Loucy (cell line): ENCODE measurements around the gene DMAP1.

Experiments used
- EZH2phosphoT487 ChIP-seq: fragments of 200-600 bp; IDR thresholded peaks from 2 replicates; pipeline ENCODE4 v1.6.1; 2018; ENCODE audit warnings: antibody characterized with exemption, mild to moderate bottlenecking, moderate library complexity, borderline replicate concordance
- TF ChIP-seq, protein P1 (sequence below): fragments of 200-600 bp; sonication (generic); conservative IDR thresholded peaks from 2 replicates; pipeline ENCODE4 v1.5.1; 2014; ENCODE audit warnings: mild to moderate bottlenecking, antibody characterized with exemption, low read length

DNA sequence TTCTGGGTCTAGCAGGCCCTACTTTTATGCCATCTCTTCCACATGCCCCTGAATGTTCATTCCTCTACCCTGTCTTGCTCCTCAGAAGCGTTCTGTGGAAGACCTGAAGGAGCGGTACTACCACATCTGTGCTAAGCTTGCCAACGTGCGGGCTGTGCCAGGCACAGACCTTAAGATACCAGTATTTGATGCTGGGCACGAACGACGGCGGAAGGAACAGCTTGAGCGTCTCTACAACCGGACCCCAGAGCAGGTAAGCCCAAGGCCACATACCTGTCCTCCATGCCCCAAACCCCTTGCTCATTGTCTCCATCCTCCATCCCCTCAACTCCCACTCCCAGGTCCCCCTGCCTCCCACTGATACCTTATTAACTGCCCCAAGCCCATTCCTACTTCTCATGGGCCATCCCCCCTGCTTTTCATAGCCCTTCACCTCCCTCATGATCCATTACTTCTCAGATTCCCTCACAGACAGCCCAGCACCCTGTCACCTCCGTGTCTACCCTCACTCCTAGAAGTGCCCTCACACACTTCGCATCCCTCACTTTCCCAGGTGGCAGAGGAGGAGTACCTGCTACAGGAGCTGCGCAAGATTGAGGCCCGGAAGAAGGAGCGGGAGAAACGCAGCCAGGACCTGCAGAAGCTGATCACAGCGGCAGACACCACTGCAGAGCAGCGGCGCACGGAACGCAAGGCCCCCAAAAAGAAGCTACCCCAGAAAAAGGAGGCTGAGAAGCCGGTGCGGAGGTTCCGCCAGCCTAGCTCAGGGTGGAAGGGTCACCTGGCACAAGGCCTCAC is 5.4 kb downstream of the DMAP1 start:
- TF ChIP-seq, protein P1, sequence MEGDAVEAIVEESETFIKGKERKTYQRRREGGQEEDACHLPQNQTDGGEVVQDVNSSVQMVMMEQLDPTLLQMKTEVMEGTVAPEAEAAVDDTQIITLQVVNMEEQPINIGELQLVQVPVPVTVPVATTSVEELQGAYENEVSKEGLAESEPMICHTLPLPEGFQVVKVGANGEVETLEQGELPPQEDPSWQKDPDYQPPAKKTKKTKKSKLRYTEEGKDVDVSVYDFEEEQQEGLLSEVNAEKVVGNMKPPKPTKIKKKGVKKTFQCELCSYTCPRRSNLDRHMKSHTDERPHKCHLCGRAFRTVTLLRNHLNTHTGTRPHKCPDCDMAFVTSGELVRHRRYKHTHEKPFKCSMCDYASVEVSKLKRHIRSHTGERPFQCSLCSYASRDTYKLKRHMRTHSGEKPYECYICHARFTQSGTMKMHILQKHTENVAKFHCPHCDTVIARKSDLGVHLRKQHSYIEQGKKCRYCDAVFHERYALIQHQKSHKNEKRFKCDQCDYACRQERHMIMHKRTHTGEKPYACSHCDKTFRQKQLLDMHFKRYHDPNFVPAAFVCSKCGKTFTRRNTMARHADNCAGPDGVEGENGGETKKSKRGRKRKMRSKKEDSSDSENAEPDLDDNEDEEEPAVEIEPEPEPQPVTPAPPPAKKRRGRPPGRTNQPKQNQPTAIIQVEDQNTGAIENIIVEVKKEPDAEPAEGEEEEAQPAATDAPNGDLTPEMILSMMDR: no peak
- TF ChIP-seq EZH2phosphoT487: no peak
